LNCAP (cell line): ENCODE results near the gene APOBEC4.

ENCODE experiments used
- TF ChIP-seq, protein P1 (sequence below): fragments of 450-650 bp; IDR thresholded peaks from 2 replicates; pipeline ENCODE4 v1.5.1; 2017; ENCODE audit warnings: mild to moderate bottlenecking

The APOBEC4 gene

DNA sequence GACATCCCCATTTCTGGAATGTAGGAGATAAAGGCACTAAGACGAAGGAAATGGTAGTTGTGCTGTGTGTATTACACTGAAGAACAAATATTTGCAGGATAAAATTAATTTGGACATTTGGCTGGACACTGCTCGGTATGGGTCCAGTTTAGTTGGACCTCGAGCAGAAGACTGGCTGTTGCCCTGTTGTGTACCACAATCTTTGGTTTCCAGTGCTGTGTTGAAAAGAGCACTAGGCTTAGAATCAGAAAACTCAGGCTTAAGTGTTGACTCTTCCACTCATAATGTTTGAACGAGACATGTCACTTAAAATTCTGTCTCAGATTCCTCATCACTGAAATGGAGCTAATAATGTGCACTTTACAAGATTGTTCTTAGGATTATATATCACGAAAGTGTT, 16.3 kb downstream of the APOBEC4 start:
- TF ChIP-seq, protein P1, sequence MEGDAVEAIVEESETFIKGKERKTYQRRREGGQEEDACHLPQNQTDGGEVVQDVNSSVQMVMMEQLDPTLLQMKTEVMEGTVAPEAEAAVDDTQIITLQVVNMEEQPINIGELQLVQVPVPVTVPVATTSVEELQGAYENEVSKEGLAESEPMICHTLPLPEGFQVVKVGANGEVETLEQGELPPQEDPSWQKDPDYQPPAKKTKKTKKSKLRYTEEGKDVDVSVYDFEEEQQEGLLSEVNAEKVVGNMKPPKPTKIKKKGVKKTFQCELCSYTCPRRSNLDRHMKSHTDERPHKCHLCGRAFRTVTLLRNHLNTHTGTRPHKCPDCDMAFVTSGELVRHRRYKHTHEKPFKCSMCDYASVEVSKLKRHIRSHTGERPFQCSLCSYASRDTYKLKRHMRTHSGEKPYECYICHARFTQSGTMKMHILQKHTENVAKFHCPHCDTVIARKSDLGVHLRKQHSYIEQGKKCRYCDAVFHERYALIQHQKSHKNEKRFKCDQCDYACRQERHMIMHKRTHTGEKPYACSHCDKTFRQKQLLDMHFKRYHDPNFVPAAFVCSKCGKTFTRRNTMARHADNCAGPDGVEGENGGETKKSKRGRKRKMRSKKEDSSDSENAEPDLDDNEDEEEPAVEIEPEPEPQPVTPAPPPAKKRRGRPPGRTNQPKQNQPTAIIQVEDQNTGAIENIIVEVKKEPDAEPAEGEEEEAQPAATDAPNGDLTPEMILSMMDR, result no peak

DNA sequence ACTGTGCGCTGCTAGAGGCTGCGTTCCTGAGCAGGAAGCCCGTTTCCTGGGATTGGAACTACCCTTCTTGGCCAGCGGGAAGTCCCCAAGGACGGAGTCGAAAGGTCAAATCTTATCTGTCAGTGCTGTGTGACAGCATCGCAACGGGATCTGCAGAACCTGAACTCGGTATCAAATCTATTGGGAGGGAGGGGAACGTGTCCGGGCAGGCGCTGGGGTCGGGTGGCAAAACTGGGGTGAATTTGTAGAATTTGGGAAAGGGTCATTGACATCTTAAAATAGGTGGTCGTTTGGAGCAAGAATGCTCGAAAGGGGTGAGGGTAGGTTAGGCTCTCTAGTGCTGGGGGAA, 16.8 kb downstream of the APOBEC4 start:
- TF ChIP-seq, protein P1, result no peak

DNA sequence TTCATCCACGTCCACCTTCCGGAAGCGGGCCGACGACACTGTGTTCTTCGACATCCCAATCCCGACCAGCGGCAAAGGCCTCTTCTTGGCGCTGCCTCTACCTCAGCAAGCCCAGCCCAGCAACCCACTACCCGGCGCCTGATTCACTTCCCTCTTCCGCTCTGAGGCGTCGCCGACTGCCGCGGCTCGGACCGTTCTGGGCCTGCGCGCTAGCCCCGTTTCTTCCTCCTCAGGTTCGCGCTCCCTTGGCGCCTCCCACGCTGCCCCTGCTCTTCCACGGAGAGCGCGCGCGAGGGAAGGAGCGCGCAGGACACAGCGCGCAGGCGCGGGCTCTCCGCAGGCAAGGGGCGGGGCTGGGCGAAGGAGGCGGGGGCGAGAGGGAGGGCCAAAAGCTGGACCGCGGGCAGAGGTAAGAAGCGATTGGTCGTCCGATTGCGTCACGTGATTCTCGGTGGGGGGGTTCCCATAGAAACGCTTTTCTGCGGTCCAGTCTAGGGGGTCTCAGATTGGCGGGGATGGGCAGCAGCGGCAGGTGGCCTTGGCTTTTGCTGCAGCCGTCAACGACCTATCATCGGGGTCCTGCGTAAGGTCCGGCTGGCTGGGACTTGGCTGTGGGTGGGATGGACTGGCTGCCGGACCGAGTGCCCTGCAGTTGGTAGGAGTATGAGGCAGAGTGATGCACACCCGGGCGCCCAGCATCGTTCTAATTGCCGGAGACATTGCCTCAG, 17.3 kb downstream of the APOBEC4 start, which contains the start of gene ARPC5:
TSS of gene ARPC5 (minus strand) at position 178 of the 728 bp plus-strand sequence. CDS start at position 54, 124 bp downstream.
- TF ChIP-seq, protein P1, result no peak

DNA sequence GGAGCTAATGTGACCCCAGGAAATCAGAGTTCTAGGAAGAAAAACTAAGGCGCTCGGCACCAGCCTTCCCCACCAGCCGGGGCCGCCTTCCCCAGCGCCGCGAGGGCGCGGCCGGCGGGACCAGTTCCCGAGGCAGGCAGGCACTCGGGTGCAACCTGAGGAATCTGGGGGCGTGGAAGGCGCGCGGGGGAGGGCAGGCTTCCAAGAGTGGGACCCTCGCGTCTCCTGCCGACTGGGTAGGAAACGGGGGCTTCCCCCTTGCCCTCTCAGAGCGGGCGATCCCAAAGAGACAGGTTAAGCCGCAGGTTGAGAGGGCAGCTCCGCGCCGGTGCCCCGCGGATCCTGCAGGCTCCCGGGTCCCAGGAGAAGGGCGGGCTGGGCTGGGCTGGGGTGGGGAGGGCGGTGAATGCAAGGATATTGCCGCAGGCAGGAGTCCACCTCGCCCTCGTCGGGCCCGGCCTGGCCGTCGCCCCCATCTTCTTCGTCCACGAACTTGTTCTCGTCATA, 18.0 kb downstream of the APOBEC4 start:
- TF ChIP-seq, protein P1, result no peak

DNA sequence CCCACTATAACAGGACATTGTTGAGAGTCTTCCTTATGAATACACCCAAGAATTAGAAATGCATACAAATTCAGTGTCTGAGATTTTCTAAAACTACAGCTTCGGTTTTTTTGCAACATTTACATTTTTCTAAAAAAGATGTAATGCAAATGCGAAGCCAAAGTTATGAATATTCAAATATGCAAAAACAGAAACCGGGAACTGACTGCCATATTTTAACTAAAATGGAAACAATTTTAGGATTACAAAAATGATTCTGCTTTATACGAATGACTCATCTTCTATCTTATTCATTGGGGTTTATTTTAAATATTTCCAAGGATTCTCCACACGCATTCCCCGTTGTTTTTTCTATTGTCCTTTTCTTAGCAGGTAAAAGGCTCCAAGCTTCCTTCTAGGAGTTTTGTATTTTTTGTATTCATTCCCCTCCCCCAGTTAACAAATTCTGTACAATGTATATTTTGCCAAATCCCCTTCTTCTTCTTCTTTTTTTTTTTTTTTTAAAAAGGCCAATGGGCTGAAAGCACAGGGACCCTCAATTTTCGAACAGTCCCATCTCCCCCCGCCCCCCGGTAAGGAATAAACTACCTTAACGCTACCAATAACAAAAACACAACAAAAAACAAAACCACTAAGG, 18.6 kb downstream of the APOBEC4 start:
- TF ChIP-seq, protein P1, result no peak

DNA sequence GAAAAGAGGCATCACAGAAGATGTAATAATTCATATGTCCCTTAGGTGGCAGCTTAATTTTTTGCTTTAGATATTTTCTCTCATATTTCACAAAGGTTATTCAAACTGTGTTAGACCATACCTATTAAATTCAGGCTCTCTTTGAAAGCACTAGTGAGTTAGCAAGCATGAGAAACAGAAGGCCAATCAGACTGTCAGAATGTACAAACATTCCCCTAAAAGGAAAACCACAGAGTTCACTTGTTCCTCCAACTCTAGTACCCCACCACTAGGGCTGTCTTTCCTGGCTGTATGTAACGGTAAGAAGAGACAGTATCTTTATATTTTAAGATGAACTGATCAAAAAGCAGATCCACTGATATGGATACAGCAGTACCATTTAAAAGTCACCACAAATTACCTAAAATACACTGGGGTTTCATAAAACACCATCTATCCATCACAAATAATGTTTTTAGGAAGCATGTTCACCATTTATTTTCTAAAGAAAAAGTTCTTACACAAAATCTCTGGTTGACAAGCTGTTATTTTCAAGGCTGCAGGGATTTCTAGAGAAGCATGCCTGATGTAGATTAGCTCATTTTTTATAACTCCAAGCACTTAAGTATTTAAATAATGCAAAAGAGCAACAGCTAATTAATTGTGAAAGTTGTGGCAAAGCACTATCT, 19.3 kb downstream of the APOBEC4 start:
- TF ChIP-seq, protein P1, result peak; percentile 73

DNA sequence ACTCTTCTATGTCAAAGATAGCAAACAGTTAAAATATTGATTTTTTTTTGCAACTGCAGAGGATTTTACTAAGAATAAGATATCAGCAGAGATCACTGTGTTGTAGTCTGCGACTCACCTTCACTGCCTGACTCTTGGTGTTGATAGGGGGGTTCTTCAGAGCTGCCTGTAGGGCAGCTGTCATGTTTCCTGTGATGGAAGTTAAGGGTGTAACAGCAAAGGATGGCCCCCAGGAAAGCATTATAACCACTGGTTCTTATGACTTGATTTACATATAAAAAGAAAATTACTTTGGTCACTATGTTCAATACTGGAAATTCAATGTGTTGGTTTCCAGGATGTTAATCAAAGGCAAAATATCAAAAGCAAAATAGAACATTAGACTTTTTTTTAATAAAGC, 20.2 kb downstream of the APOBEC4 start:
- TF ChIP-seq, protein P1, result no peak
